Measurements from ENCODE around the gene GH1. TPM values are rescaled to one million over a fixed set of nuclear protein-coding genes. Genes with fewer than 3 reads are reported as not detected.
"Not testable (repeated sequence)": the region's sequence is repeated elsewhere in the genome, so short reads cannot be mapped to it uniquely, and the experiment has no call there.

The GH1 gene
- not detected for polyA plus RNA-seq (2012; ENCODE audit: missing spikeins)

DNA sequence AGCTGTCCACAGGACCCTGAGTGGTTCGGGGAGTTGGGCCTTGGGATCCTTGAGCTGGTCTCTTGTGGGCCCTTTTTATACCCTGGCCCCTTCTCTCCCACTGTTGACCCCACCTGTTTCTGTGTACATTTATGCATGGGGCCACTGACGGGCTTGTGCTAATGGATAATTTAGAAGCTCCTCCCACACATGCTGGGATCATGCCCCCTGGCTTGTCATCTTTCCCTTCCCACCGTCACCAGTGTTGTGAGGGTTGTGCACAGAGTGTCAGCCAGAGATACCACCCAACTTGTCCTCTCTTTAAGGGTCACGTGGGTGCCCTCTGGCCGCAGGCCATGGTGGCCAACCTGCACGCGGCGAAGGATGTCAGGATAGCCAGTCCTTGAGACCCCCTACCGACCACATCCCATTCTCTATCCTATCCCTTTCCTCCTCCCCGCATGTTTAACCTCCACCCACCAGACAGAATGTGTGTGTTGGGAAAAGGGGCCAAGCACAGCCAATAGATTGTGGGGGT is at the start of gene GH1:
Gene GH1 (minus strand): TSS at position 51 of the 517 bp plus-strand sequence. CDS start 63 bp downstream, outside the sequence.
- FAIRE-seq; DNase-seq (ENCODE audit: insufficient read length): not testable (repeated sequence)

DNA sequence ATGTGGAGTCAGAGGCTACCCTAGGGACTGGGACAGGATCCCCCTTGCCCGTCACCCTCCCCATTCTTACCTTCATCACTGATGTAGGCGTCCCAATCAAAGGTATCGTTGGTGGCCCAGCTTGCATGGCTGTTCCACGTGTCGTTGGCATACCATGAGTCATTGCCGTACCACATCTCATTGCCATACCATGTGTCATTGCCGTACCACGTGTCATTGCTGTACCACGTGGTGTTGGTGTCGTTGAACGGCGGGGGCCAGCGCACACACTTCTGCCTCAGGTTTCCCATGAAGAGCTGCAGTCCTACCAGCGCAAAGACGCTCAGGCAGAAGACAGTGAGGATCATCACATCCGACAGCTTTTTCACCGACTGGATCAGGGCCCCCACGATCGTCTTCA is 49.3 kb upstream of the GH1 start:
- DNase-seq (ENCODE audit: insufficient read length) (no peak), FAIRE-seq (no peak)
- no peak for TF ChIP-seq POLR2A (IDR thresholded peaks at IDR 0.05; ENCODE audit: low read depth, low read length)
- TF ChIP-seq POLR2AphosphoS5 (IDR thresholded peaks at IDR 0.05; ENCODE audit: low read depth, low read length) = no peak
- no peak for TF ChIP-seq TAF1 (IDR thresholded peaks at IDR 0.05; ENCODE audit: borderline replicate concordance, low read depth, low read length)

DNA sequence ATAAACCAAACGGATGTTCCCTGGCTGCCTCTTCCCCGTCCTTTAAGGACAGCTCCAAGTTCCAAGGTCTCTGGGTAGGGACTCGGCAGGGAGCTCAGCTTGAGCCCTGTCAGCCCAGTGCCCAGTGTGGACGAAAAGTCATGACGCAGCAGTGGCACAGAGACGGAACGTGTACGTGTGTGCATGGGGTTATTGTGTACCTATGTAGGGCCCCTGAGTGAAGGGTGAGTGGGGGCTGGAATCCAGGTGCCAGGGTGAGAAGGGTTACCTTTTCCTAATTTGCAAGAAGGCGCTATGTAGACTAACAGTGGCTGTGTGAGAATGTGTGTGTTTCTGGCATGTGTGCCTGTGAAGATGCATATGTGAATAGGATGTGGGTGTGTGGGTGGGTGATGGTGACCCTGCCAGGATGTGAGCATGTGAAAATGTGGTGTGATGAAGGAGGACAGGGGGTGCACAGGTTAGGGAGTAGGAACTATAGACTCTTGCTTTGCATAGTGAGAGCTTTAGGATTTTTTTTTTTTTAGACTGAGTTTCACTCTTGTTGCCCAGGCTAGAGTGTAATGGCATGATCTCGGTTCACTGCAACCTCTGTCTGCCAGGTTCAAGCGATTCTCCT is 48.1 kb upstream of the GH1 start:
- FAIRE-seq (no peak), DNase-seq (ENCODE audit: insufficient read length) (no peak)
- TF ChIP-seq POLR2A (IDR thresholded peaks at IDR 0.05; ENCODE audit: low read depth, low read length) (no peak), TAF1 (IDR thresholded peaks at IDR 0.05; ENCODE audit: borderline replicate concordance, low read depth, low read length) (no peak), POLR2AphosphoS5 (IDR thresholded peaks at IDR 0.05; ENCODE audit: low read depth, low read length) (no peak)

DNA sequence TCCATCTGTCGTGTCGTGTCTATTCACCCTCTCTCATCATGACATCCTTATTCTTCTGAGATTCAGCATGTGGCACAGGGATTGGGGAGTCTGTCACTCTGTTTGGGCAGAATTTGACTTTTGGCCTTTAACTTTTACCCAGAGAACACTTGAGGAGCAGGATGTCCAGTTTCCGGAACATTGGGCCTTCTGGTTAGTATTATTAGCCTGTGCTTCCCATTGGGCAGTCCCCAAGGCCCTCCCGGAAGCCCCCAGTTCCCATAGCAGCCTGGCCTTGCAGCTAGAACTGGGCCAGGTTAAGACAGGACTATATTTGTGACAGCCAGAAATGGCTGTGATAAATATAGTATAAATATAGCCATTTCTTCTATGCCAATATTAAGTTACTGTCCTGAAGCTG is 44.5 kb upstream of the GH1 start:
- no peak for FAIRE-seq
- no peak for DNase-seq (ENCODE audit: insufficient read length)
- TF ChIP-seq TAF1 (IDR thresholded peaks at IDR 0.05; ENCODE audit: borderline replicate concordance, low read depth, low read length) = no peak
- no peak for TF ChIP-seq POLR2A (IDR thresholded peaks at IDR 0.05; ENCODE audit: low read depth, low read length)
- TF ChIP-seq POLR2AphosphoS5 (IDR thresholded peaks at IDR 0.05; ENCODE audit: low read depth, low read length) = no peak

DNA sequence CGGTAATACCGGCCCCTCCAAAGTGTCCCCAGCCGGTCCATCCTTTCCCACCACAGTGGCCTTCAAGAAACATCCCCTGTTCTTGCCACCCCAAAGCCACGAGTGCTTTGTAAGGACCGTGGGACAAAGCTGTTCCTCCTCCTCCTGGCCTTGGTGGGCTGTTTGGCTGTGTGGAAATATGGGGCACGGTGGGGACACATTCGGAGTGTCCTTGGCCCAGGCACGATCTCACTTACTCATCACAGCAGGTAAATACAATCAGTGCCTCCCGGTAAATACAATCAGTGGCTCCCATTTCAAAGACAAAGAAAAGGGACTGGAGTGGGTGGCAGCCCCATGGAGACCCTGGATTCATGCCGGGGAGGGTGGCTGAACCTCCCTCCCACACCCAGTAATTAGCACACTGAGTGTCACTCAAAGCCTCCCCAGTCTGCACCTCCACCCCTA is 43.7 kb upstream of the GH1 start:
- DNase-seq (ENCODE audit: insufficient read length) = no peak
- no peak for FAIRE-seq
- TF ChIP-seq TAF1 (IDR thresholded peaks at IDR 0.05; ENCODE audit: borderline replicate concordance, low read depth, low read length) (no peak), POLR2A (IDR thresholded peaks at IDR 0.05; ENCODE audit: low read depth, low read length) (no peak), POLR2AphosphoS5 (IDR thresholded peaks at IDR 0.05; ENCODE audit: low read depth, low read length) (no peak)

DNA sequence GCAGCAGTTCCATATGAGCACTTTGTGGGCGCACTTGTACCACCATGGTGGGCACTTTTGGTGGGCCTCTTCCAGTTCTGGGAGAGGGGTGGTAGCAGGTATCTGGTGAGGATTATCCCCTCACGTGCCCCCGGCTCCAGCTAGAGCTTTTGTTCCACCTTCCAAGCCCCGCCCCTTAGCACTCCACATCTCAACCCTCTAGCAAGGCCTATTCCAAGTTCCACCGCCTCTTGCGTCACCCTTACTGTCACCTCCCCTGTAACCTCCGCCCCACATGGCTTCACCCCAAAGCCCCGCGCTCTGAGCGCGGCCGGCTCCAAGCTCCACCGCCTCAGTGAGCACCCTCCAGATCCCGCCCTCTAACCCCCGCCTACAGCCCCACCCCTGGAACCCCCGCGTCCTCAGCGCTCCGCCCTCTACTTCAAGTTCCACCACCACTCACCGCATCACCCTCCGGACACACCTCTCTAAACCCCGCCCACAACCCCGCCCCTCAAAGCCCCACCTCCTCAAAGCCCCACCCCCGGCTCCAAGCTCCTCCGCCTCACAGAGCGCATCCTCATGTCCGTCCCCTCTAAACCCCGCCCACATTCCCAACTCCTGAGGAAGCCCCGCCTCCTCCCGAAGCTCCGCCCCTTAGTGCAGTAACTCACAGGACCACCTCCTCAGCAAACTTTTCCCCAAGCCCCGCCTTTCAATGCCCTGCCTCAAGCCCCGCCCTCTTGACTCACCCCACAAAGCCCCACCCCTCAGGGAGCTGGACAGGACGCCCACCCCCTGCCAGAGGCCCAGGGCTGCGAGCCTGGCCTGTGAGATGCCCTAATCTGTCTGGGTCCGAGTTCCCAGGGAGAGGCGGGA is 42.9 kb upstream of the GH1 start:
- TF ChIP-seq POLR2A (IDR thresholded peaks at IDR 0.05; ENCODE audit: low read depth, low read length) (no peak), POLR2AphosphoS5 (IDR thresholded peaks at IDR 0.05; ENCODE audit: low read depth, low read length) (no peak), TAF1 (IDR thresholded peaks at IDR 0.05; ENCODE audit: borderline replicate concordance, low read depth, low read length) (no peak)
- DNase-seq (ENCODE audit: insufficient read length) (peak; percentile 54), FAIRE-seq (no peak)

DNA sequence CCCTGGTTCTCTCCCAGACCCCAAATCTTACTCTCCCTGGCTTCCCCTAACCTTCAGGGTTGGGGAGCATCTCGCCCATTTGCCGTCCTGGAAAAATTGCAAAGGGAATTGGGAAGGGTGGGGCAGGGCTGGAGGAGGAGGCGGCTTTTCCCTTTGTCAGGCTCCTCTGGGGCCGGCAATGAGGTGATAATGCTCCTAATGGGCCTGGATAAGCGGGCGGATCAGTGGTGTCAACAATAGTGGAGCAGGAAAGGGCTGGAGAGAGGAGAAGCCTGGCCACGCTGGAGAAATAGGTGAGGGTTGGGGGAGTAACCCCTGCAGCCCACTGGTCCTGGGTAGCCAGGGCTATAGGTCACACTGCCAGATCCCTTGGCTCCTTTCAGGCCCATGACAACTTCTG is 41.8 kb upstream of the GH1 start:
- no peak for DNase-seq (ENCODE audit: insufficient read length)
- TF ChIP-seq POLR2A (IDR thresholded peaks at IDR 0.05; ENCODE audit: low read depth, low read length) (no peak), POLR2AphosphoS5 (IDR thresholded peaks at IDR 0.05; ENCODE audit: low read depth, low read length) (no peak), TAF1 (IDR thresholded peaks at IDR 0.05; ENCODE audit: borderline replicate concordance, low read depth, low read length) (no peak)
- no peak for FAIRE-seq

DNA sequence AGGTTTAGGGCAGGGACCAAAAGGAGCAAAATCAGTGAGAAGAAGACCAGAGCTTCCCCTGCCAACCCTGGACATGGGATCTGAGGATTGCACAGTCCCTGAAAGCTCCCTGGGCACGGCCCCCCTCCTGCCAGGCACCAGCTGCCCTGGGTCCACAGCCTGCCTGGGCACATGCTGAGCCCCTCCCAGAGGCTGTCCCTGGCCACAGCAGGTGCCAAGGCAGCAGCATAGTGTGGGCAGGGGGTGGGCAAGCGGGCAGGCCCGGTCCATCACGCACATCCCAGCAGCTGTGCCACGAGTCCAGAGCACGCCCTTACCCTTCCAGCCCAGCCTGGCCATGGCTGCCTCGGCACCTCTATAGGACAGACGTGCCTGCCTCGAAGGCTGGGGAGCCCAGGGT is 41.4 kb upstream of the GH1 start:
- FAIRE-seq (no peak), DNase-seq (ENCODE audit: insufficient read length) (no peak)
- TF ChIP-seq POLR2A (IDR thresholded peaks at IDR 0.05; ENCODE audit: low read depth, low read length) (no peak), POLR2AphosphoS5 (IDR thresholded peaks at IDR 0.05; ENCODE audit: low read depth, low read length) (no peak), TAF1 (IDR thresholded peaks at IDR 0.05; ENCODE audit: borderline replicate concordance, low read depth, low read length) (no peak)

DNA sequence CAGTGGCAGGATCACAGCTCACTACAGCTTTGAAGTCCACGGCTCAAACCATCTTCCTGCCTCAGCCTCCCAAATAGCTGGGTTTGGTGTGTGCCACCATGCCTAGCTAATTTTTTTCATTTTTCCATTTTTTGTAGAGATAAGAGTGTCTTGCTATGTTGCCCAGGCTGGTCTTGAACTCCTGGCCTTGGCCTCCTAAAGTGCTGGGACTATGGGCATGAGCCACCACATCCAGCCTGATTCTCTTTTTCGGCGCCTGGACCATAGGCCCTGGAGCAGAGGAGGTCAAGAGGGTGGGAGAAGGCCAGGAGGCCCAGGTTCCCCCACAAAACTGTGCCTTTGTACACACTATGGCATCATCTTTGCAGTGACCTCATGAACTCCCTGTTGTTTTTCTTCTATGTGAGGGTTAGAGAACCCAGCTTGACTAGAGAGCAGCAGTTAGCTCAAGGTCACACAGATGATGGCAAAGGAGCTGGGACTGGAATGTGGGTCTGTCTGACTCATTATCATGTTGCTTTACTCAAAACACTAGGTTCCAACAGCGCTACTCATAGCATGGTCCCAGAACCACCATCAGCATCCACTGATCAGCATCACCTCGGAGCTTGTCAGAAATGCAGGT is 37.8 kb upstream of the GH1 start:
- DNase-seq (ENCODE audit: insufficient read length) (no peak), FAIRE-seq (no peak)
- TF ChIP-seq POLR2AphosphoS5 (IDR thresholded peaks at IDR 0.05; ENCODE audit: low read depth, low read length) (no peak), TAF1 (IDR thresholded peaks at IDR 0.05; ENCODE audit: borderline replicate concordance, low read depth, low read length) (no peak), POLR2A (IDR thresholded peaks at IDR 0.05; ENCODE audit: low read depth, low read length) (no peak)

DNA sequence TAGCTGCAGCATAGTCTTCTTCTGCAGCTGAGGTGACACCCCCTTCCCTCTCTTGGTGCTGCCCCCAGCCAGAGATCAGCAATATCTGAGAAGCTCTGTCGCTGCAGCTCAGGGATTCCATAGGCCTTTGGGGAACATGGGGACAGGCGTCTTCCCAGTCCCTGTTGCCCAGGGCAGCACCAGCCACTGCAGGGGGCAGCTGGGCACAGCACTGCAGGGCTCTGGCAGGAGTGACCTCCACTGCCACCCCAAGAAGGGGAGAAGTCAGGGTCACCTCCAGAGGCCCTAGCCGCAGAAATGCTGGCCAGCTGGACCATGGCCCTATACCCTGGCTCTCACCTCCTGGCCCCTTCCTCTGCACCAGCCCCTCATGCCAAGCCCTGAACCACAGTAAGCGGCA is 37.2 kb upstream of the GH1 start:
- FAIRE-seq = no peak
- TF ChIP-seq POLR2A (IDR thresholded peaks at IDR 0.05; ENCODE audit: low read depth, low read length) (no peak), TAF1 (IDR thresholded peaks at IDR 0.05; ENCODE audit: borderline replicate concordance, low read depth, low read length) (no peak), POLR2AphosphoS5 (IDR thresholded peaks at IDR 0.05; ENCODE audit: low read depth, low read length) (no peak)
- no peak for DNase-seq (ENCODE audit: insufficient read length)

DNA sequence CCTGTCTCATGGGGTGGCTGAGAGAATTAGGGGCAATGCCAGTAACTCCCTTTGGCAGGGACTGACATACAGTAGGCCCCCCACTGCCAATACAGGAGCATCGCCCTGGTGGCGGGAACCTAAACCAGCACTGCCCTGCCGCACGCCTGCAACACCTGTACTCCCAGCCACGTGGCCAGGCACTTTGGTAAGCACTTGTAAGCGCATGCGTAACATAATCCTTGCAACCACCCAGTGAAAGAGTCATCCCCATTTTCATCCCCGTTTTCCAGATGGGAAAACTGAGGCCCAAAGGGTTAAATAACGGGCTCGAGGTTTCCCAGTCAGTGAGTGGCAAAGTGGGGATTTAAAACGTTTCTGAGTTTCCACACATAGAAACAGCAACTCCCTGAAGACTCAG is 36.6 kb upstream of the GH1 start:
- DNase-seq (ENCODE audit: insufficient read length) (no peak), FAIRE-seq (no peak)
- no peak for TF ChIP-seq POLR2A (IDR thresholded peaks at IDR 0.05; ENCODE audit: low read depth, low read length)
- TF ChIP-seq TAF1 (IDR thresholded peaks at IDR 0.05; ENCODE audit: borderline replicate concordance, low read depth, low read length) = no peak
- no peak for TF ChIP-seq POLR2AphosphoS5 (IDR thresholded peaks at IDR 0.05; ENCODE audit: low read depth, low read length)
